ENCODE results near the gene RASGRP1.
A peak's percentile ranks its signal among the peaks of the same experiment; 100 is the strongest.
"Not testable (repeated sequence)": the region's sequence is repeated elsewhere in the genome, so short reads cannot be mapped to it uniquely, and the experiment has no call there.

RASGRP1 gene

GRCh38 chr15:38564557-38565286 is at the start of gene RASGRP1:
Gene RASGRP1 (minus strand): TSS chr15:38564814. CDS start chr15:38564628, 186 bp downstream.
- DNase-seq (ENCODE audit: low read depth) = no peak
- peak within 1 kb of the TSS; percentile 51 for H3K4me3 ChIP-seq (ENCODE audit: low read depth, low read length)

- H3K4me3 ChIP-seq (ENCODE audit: low read depth, low read length) = no peak overlapping the region
- no peak for DNase-seq (ENCODE audit: low read depth)
Observed at GRCh38 chr15:38613085-38613484, 48.5 kb upstream of the RASGRP1 start.

- H3K4me3 ChIP-seq (ENCODE audit: low read depth, low read length) = no peak overlapping the region
- no peak for DNase-seq (ENCODE audit: low read depth)
Observed at GRCh38 chr15:38612159-38612863, 47.7 kb upstream of the RASGRP1 start.

GRCh38 chr15:38611228-38611627 is 46.6 kb upstream of the RASGRP1 start:
- no peak overlapping the region for H3K4me3 ChIP-seq (ENCODE audit: low read depth, low read length)
- no peak for DNase-seq (ENCODE audit: low read depth)

GRCh38 chr15:38610748-38611147 is 46.1 kb upstream of the RASGRP1 start:
- H3K4me3 ChIP-seq (ENCODE audit: low read depth, low read length) = no peak overlapping the region

GRCh38 chr15:38609097-38609738 is 44.6 kb upstream of the RASGRP1 start:
- no peak overlapping the region for H3K4me3 ChIP-seq (ENCODE audit: low read depth, low read length)
- DNase-seq (ENCODE audit: low read depth) = no peak

More at GRCh38 chr15:38610748-38611147, 46.1 kb upstream of the RASGRP1 start:
- DNase-seq (ENCODE audit: low read depth) = no peak

GRCh38 chr15:38608682-38609081 is 44.1 kb upstream of the RASGRP1 start:
- no peak overlapping the region for H3K4me3 ChIP-seq (ENCODE audit: low read depth, low read length)

GRCh38 chr15:38605744-38606143 is 41.1 kb upstream of the RASGRP1 start:
- H3K4me3 ChIP-seq (ENCODE audit: low read depth, low read length) = no peak overlapping the region
- DNase-seq (ENCODE audit: low read depth) = no peak

More at GRCh38 chr15:38608682-38609081, 44.1 kb upstream of the RASGRP1 start:
- DNase-seq (ENCODE audit: low read depth) = no peak

GRCh38 chr15:38603672-38604071 is 39.1 kb upstream of the RASGRP1 start:
- H3K4me3 ChIP-seq (ENCODE audit: low read depth, low read length) = no peak overlapping the region
- DNase-seq (ENCODE audit: low read depth) = no peak

- H3K4me3 ChIP-seq (ENCODE audit: low read depth, low read length) = no peak overlapping the region
- no peak for DNase-seq (ENCODE audit: low read depth)
Observed at GRCh38 chr15:38602910-38603670, 38.5 kb upstream of the RASGRP1 start.

GRCh38 chr15:38600236-38600635 is 35.6 kb upstream of the RASGRP1 start:
- DNase-seq (ENCODE audit: low read depth) = no peak
- H3K4me3 ChIP-seq (ENCODE audit: low read depth, low read length) = no peak overlapping the region

- DNase-seq (ENCODE audit: low read depth) = no peak
Observed at GRCh38 chr15:38598749-38599148, 34.1 kb upstream of the RASGRP1 start.

GRCh38 chr15:38597219-38597800 is 32.7 kb upstream of the RASGRP1 start:
- no peak overlapping the region for H3K4me3 ChIP-seq (ENCODE audit: low read depth, low read length)
- no peak for DNase-seq (ENCODE audit: low read depth)

More at GRCh38 chr15:38598749-38599148, 34.1 kb upstream of the RASGRP1 start:
- no peak overlapping the region for H3K4me3 ChIP-seq (ENCODE audit: low read depth, low read length)

GRCh38 chr15:38593524-38593923 is 28.9 kb upstream of the RASGRP1 start:
- H3K4me3 ChIP-seq (ENCODE audit: low read depth, low read length) = no peak overlapping the region

GRCh38 chr15:38589502-38589901 is 24.9 kb upstream of the RASGRP1 start:
- peak; percentile 54 for DNase-seq (ENCODE audit: low read depth)
- H3K4me3 ChIP-seq (ENCODE audit: low read depth, low read length) = no peak overlapping the region

More at GRCh38 chr15:38593524-38593923, 28.9 kb upstream of the RASGRP1 start:
- no peak for DNase-seq (ENCODE audit: low read depth)

- DNase-seq (ENCODE audit: low read depth) = no peak
- H3K4me3 ChIP-seq (ENCODE audit: low read depth, low read length) = no peak overlapping the region
Observed at GRCh38 chr15:38588672-38589071, 24.1 kb upstream of the RASGRP1 start.

- no peak overlapping the region for H3K4me3 ChIP-seq (ENCODE audit: low read depth, low read length)
- no peak for DNase-seq (ENCODE audit: low read depth)
Observed at GRCh38 chr15:38587214-38587613, 22.6 kb upstream of the RASGRP1 start.

- not testable (repeated sequence) for DNase-seq (ENCODE audit: low read depth); H3K4me3 ChIP-seq (ENCODE audit: low read depth, low read length)
Observed at GRCh38 chr15:38586005-38586404, 21.4 kb upstream of the RASGRP1 start.

- no peak for DNase-seq (ENCODE audit: low read depth)
- no peak overlapping the region for H3K4me3 ChIP-seq (ENCODE audit: low read depth, low read length)
Observed at GRCh38 chr15:38578626-38579025, 14.0 kb upstream of the RASGRP1 start.

All from skeletal muscle cell (primary cell).